Activated CD8-positive, alpha-beta memory T cell treated with anti-CD3 and anti-CD28 coated beads for 24 hours (primary cell): Measurements from ENCODE around the gene AKNAD1.
"Not testable (repeated sequence)": the region's sequence is repeated elsewhere in the genome, so short reads cannot be mapped to it uniquely, and the experiment has no call there.

Experiments
- DNase-seq: peaks from one replicate; pipeline ENCODE4 v3.0.0-alpha.2; 2020

Gene AKNAD1

DNA sequence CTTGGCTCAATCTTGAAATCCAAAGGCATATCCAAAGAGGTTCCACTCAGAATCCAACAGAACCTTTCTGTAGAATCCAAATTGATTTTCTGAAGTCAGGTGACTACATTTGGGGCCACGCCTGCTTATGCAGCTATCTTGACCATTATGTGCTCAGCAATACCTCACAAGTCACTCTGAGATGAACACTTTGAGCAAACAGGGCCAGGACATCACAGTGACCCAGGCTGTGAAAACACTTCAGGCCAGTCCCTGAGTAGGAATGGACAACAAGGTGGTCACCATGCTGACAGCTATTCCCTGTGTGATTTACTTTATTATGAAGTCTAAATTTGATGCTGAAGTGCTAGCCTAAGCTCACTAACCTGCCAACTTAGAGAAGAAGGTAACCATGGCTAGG, at the start of gene AKNAD1:
AKNAD1 (minus strand) TSS at position 101 of the 400 bp plus-strand sequence. CDS start 4,430 bp downstream, outside the sequence.
- DNase-seq = no peak

DNA sequence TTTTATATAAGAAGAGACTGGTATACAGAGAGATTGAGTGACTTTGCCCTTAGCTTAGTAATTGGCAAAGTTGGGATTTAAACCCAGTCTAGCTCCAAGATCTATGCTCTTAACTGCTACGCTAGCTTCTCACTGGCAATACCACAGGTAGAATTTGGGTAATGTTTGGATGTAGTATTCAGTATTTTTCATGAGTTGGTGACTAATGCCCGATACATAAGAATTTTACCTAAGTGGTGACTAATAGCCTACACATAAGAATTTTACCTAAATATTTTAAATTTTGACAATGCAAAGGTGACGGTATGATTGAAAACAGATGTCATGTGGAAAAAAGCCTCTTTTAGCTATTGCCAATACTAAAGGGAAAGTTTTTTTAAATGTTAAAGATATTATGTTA, 44.2 kb upstream of the AKNAD1 start:
- no peak for DNase-seq

GRCh38 chr1:108897865-108898720, 41.2 kb upstream of the AKNAD1 start:
- no peak for DNase-seq

- no peak for DNase-seq
Measured at GRCh38 chr1:108896146-108897145, 39.6 kb upstream of the AKNAD1 start.

DNA sequence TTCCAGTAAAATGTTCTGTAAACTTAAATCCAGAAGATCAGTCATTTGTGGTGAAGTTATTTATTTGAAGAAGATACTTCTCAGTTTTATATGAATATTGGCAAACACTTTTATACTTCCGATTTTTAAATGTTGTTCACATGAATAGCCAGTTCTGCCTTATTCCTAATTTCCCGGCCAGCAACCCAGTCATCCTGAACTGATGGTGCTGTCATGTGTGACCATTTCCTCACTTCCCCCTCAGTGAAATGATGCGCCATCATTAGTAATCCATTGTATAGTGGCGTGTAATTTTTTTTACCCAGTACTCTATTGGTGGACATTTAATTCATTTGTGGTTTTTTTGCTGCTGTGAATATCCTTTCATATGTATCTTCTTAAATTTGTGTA, 36.2 kb upstream of the AKNAD1 start:
- no peak for DNase-seq

GRCh38 chr1:108892356-108893140, 35.7 kb upstream of the AKNAD1 start:
- DNase-seq = no peak

- no peak for DNase-seq
Measured at GRCh38 chr1:108889706-108890384, 33.0 kb upstream of the AKNAD1 start.

DNA sequence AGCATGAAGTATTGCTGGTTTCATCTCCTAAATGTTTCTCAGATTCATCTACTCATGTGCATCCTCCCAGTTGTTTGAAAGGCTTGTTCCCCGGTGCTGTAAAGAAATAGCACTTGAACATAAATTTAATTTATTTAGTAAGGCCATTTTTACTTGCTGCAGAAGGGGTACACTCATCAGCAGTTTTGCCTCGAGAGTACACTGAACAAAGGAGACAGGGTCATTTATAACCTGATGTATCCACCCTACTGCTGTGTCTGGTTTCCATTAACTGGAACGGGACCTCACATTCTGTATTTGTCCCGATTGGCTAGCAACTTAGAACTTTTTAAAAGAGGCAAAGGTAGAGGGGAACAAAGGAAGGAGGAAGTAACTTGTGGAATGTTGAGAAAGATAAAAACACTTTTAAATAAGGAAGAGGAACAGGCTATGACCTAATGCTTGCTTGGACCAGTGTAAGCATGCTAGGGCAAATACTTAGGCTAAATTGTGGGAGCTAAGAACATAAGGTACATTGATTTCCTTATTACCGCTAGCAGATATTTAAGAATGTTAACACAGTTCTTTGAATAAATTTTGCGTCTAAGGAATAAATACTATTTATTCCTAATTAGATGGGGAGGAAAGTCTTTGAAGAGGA, 32.2 kb upstream of the AKNAD1 start:
- not testable (repeated sequence) for DNase-seq

DNA sequence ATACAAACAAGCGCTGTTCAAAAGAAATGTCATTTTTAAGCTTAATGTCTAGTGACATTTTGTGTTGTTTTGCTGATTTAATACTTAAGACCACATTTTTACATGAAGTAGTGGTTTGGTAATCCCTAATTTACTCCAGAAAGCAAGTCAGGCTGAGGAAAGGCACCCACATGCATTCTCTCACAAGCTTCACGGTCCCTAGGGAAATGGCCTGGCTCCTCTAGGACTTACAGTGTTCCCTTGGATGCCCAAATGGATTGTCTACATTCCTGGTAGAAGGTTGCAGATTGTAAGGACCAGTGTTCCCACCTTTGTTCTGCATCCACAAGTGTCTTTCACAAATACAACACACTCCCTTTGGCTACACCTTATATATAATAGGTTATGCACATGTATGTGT, 29.4 kb upstream of the AKNAD1 start:
- no peak for DNase-seq

GRCh38 chr1:108884968-108885367, 28.1 kb upstream of the AKNAD1 start:
- no peak for DNase-seq

DNA sequence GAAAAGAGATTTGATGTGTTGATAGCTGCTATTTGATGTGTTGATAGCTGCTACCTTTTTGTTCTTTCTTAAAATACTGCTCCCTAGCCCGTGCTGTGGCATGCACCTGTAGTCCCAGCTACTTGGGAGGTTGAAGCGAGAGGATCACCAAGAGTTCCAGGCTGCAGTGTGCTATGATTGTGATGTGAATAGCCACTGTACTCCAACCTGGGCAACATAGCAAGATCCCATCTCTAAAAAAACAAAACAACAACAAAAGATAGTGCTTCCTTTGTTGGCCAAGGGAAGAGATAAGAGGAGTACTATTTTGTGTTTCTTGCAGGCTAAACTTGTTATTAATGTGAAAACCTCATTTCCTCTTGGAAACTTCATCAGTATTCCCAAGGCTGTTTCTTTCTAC, 25.9 kb upstream of the AKNAD1 start:
- no peak for DNase-seq

DNA sequence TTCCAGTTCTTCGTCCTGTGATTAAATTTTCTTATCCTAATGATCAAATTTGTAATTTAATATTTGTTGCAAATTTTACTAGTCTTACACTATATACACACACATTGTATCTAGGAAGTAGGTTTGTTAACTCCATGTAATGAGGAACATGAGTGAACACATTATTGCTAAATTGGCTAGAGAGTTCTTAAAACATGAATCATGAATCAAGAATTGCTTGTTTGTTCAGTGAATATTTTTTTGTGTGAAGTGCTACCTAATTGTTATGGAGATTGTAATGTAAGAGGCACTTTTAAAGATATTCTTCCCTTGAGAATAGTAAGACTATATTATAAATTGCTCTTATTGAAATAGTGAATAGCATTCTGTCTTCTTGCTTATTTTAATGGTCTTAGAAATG, 24.5 kb upstream of the AKNAD1 start:
- no peak for DNase-seq

DNA sequence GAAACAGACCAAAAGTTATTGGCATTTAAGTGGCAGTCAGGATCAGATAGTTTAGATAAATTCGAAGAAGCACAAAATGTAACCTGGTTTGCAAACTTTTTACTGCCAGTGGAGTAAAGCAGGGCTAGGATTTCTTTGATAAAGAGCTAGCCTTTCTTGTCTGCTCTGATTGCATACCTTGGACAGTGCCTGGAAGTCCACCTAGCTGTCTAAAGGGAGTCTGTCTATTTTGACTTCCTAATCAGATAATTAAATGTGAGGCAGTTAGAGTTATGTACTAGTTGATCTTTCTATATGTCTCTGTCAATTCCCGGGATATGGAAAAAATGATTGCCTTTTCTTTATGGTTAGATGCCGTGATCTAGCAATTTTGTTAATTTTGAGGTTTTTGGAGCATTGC, 24.0 kb upstream of the AKNAD1 start:
- no peak for DNase-seq

DNA sequence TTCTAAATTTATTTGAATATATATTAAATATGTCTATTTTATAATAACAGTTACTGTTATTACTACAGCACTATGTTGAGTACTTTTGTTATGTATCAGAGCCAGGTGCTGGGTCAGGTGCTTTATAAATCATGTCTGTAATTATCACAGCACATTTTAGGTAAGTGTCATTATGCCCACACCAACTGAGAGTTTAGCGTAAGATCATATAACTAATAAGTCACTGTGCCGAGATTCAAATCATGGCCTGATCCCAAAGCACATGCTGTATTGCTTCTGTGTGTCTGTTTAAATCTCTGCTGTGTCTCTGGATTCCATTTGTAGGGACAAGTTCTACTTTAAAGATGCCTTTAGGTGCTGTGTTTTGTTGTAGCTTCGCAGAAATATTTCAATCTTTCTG, 21.8 kb upstream of the AKNAD1 start:
- DNase-seq = no peak

GRCh38 chr1:108878160-108878469, 21.2 kb upstream of the AKNAD1 start:
- no peak for DNase-seq

- no peak for DNase-seq
Measured at GRCh38 chr1:108877348-108878159, 20.7 kb upstream of the AKNAD1 start.

DNA sequence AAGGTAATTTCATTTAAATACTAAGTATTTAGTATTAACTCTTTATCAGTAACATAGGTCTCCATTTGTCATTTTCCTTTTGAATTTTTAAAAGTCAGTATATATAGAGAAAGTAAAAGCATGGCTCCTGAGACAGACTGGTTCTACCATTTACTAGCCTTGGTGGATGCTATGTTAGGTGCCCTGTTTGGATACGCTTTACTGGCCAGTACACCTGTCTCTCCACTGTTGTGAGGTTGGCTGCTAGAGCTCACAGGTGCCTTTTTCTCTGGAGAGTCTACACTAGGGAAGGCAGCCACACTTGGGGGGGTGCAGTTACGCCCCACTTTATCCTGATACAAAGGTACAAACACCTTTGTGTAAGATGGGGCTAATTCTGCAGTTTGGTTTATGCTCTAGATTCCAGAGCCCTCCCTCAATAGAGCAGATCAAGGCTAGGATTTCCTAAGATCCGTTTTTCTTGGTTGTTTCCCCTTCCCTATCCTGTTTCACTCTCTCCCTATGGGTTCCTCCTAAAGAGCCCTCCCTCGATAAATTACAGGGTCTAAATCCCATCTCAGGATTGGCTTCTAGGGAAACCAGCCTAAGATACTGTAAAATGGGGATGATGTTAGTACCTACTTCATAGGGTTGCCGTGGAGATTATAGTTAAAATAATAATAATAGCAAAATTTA, 14.3 kb upstream of the AKNAD1 start:
- no peak for DNase-seq

DNA sequence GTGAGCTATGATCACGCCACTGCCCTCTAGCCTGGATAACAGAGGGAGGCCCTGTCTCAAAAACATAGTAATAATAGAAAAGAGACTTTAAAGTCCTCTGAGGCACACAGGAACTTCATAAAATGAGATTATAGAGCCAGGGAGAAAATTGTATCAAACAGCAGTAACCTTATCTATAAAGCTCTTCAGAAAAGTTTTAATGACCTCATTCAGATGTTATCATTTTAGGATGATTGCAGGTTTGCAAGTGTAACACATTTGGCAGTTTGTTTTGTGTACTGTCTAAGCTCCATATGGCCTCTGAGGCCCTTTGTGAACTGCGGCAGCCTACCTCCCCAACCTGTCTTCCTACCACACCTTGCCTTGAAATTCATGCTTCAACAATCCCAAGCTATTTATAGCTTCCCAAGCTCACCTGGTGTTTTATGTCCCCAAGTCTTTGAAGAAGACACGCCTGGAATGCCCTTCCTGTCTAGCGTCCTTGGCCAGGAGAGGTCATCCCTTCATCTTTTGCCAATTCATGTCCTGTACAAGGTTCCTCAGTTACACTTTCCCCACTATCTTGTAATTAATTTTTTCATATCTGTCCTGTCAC, 8.5 kb upstream of the AKNAD1 start:
- no peak for DNase-seq

DNA sequence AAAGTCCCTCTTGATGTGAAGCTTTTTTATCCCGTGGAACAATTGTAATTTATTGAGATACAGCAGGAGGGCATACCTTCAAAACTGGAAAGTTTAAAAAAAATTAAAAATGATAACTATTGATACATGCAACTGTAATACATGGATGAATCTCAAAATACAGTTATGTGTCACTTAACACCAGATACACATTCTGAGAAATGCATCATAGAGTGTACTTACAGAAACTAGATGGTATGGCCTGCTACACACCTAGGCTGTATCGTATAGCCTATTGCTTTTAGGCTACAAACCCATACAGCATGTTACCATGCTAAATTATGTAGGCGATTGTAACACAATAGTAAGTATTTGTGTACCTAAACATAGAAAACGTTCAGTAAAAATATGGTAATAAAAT, 7.1 kb upstream of the AKNAD1 start:
- no peak for DNase-seq
